SK-N-SH treated with all-trans-retinoic acid at 6 μM for 48 hours (cell line): ENCODE measurements around the gene ASTN2.

ENCODE experiments used
- ATAC-seq: fragments of 200-7000 bp; cut with Tn5 transposase; 3 replicates; pipeline ENCODE4 v1.9.1; 2020; ENCODE audit warnings: mild to moderate bottlenecking, moderate library complexity
- ARNTL ChIP-seq: fragments of 450-650 bp; formaldehyde crosslinking; IDR thresholded peaks from 2 replicates; pipeline ENCODE4 v1.5.0; 2020; ENCODE audit warnings: low read depth, mild to moderate bottlenecking, moderate library complexity, borderline replicate concordance
- BACH2 ChIP-seq: fragments of 250-450 bp; sonication (Bioruptor Pico); IDR thresholded peaks from 2 replicates; pipeline ENCODE4 v1.9.0; 2021; ENCODE audit warnings: mild to moderate bottlenecking, borderline replicate concordance
- CREB5 ChIP-seq: fragments of 250-450 bp; sonication (Bioruptor Pico); IDR thresholded peaks from 2 replicates; pipeline ENCODE4 v1.5.1; 2020; ENCODE audit warnings: low read depth, mild to moderate bottlenecking, moderate library complexity
- CSDC2 ChIP-seq: fragments of 250-450 bp; sonication (Bioruptor Pico); IDR thresholded peaks from 2 replicates; pipeline ENCODE4 v1.5.0; 2020; ENCODE audit warnings: mild to moderate bottlenecking, moderate library complexity
- CSRNP3 ChIP-seq: fragments of 250-450 bp; sonication (Bioruptor Pico); IDR thresholded peaks from 2 replicates; pipeline ENCODE4 v1.5.1; 2021; ENCODE audit warnings: mild to moderate bottlenecking, moderate library complexity
- ESRRG ChIP-seq: fragments of 250-450 bp; sonication (Bioruptor Pico); IDR thresholded peaks from 2 replicates; pipeline ENCODE4 v1.6.1; 2021; ENCODE audit warnings: mild to moderate bottlenecking
- OSR1 ChIP-seq: fragments of 250-450 bp; sonication (Bioruptor Pico); IDR thresholded peaks from 2 replicates; pipeline ENCODE4 v1.8.0; 2022; ENCODE audit warnings: moderate library complexity, mild to moderate bottlenecking, inconsistent platforms
- PATZ1 ChIP-seq: fragments of 250-450 bp; sonication (Bioruptor Pico); IDR thresholded peaks from 2 replicates; pipeline ENCODE4 v1.8.0; 2020; ENCODE audit warnings: mild to moderate bottlenecking, moderate library complexity, borderline replicate concordance
- POU6F1 ChIP-seq: fragments of 250-450 bp; sonication (Bioruptor Pico); IDR thresholded peaks from 2 replicates; pipeline ENCODE4 v1.8.0; 2021; ENCODE audit warnings: low read depth, mild to moderate bottlenecking, moderate library complexity, borderline replicate concordance
- SNAI2 ChIP-seq: fragments of 250-450 bp; sonication (Bioruptor Pico); IDR thresholded peaks from 2 replicates; pipeline ENCODE4 v1.5.0; 2020; ENCODE audit warnings: mild to moderate bottlenecking, moderate library complexity
- TSHZ2 ChIP-seq: fragments of 250-450 bp; sonication (Bioruptor Pico); IDR thresholded peaks from 2 replicates; pipeline ENCODE4 v1.5.0; 2020; ENCODE audit warnings: mild to moderate bottlenecking, moderate library complexity
- ZC3H10 ChIP-seq: fragments of 250-450 bp; sonication (Bioruptor Pico); IDR thresholded peaks from 2 replicates; pipeline ENCODE4 v1.5.1; 2021; ENCODE audit warnings: mild to moderate bottlenecking, moderate library complexity
- ZFP3 ChIP-seq: fragments of 250-450 bp; sonication (Bioruptor Pico); IDR thresholded peaks from 2 replicates; pipeline ENCODE4 v1.5.0; 2020; ENCODE audit warnings: mild to moderate bottlenecking, moderate library complexity
- ZFP30 ChIP-seq: fragments of 450-650 bp; formaldehyde crosslinking; IDR thresholded peaks from 2 replicates; pipeline ENCODE4 v1.5.0; 2022; ENCODE audit warnings: mild to moderate bottlenecking, moderate library complexity
- ZNF565 ChIP-seq: fragments of 450-650 bp; formaldehyde crosslinking; conservative IDR thresholded peaks from 2 replicates; pipeline ENCODE4 v1.5.0; 2020; ENCODE audit warnings: low read depth, mild to moderate bottlenecking, moderate library complexity
- ZNF70 ChIP-seq: fragments of 450-650 bp; formaldehyde crosslinking; IDR thresholded peaks from 2 replicates; pipeline ENCODE4 v1.5.0; 2020; ENCODE audit warnings: mild to moderate bottlenecking, moderate library complexity
- ZNF8 ChIP-seq: fragments of 450-650 bp; formaldehyde crosslinking; IDR thresholded peaks from 2 replicates; pipeline ENCODE4 v1.5.0; 2020; ENCODE audit warnings: mild to moderate bottlenecking, moderate library complexity

Gene ASTN2

GRCh38 chr9:116953271-116953670 is 461.6 kb downstream of the ASTN2 start:
- ATAC-seq = no peak
- no peak for TF ChIP-seq ARNTL (CRISPR knock-in tag)
- no peak for TF ChIP-seq TSHZ2
- no peak for TF ChIP-seq POU6F1 (CRISPR knock-in tag)
- no peak for TF ChIP-seq CSRNP3 (CRISPR knock-in tag)
- no peak for TF ChIP-seq ZNF565 (CRISPR knock-in tag)
- TF ChIP-seq ZC3H10 (CRISPR knock-in tag) = no peak

GRCh38 chr9:116952436-116952810 is 462.4 kb downstream of the ASTN2 start:
- TF ChIP-seq ZNF70 (CRISPR knock-in tag) = no peak
- TF ChIP-seq ZFP30 (CRISPR knock-in tag) = no peak
- TF ChIP-seq, all 23 proteins: peak for 0
- ATAC-seq = no peak

GRCh38 chr9:116951588-116952435 is 463.0 kb downstream of the ASTN2 start:
- no peak for TF ChIP-seq CSRNP3 (CRISPR knock-in tag)
- TF ChIP-seq TSHZ2 = no peak
- no peak for TF ChIP-seq PATZ1 (CRISPR knock-in tag)
- no peak for TF ChIP-seq ZNF8 (CRISPR knock-in tag)
- no peak for TF ChIP-seq ESRRG
- no peak for TF ChIP-seq ZNF565 (CRISPR knock-in tag)
- no peak for TF ChIP-seq ZFP3 (CRISPR knock-in tag)
- TF ChIP-seq ZC3H10 (CRISPR knock-in tag) = no peak
- no peak for TF ChIP-seq ARNTL (CRISPR knock-in tag)
- TF ChIP-seq CSDC2 (CRISPR knock-in tag) = no peak
- no peak for TF ChIP-seq OSR1 (CRISPR knock-in tag)
- no peak for TF ChIP-seq SNAI2 (CRISPR knock-in tag)
- TF ChIP-seq CREB5 (CRISPR knock-in tag) = no peak
- no peak for TF ChIP-seq BACH2 (CRISPR knock-in tag)
- no peak for ATAC-seq
